Measurements from ENCODE around the gene DDIT4L. TPM values are rescaled to one million over a fixed set of nuclear protein-coding genes. Genes with fewer than 3 reads are reported as not detected.

The DDIT4L gene
- total and polyA plus RNA-seq, 2 of the 4 experiments (the other 2 are of a cell fraction) = 3.1 to 3.9 TPM

GRCh38 chr4:100149190-100149589, 41.1 kb downstream of the DDIT4L start:
- H2BK5ac ChIP-seq (ENCODE audit: low read depth, low read length, poor library complexity, severe bottlenecking) = no peak overlapping the region
- H4K91ac ChIP-seq (ENCODE audit: insufficient read depth, low read depth, low read length) = no peak overlapping the region
- POLR2A ChIA-PET (ENCODE audit: unreplicated experiment) = no interaction called here
- intact Hi-C loops (cut with micrococcal nuclease) = no loop called here
- CTCF ChIA-PET = no interaction called here
- H4K5ac ChIP-seq (ENCODE audit: low read depth, low read length) = no peak overlapping the region
- BruUV-seq (replicated peaks) = no TSS peak
- no peak overlapping the region for H2BK15ac ChIP-seq (ENCODE audit: low read depth, low read length)
- H3K4me3 ChIP-seq (ENCODE audit: insufficient read depth, low read depth, low read length) = no peak overlapping the region
- H3K4me1 ChIP-seq (ENCODE audit: control insufficient read depth, insufficient read depth, low read length) = no peaks in the 10 kb centered on the region
- no peak overlapping the region for H2AFZ ChIP-seq (replicated peaks; ENCODE audit: low read length, poor library complexity)
- TF ChIP-seq RFX5 (IDR thresholded peaks at IDR 0.05; ENCODE audit: low read depth, low read length) = no peak
- TF ChIP-seq MXI1 (IDR thresholded peaks at IDR 0.05; ENCODE audit: borderline replicate concordance, low read depth, low read length) = no peak
- TF ChIP-seq RAD21 (IDR thresholded peaks at IDR 0.05; ENCODE audit: low read length) = no peak
- no peak for TF ChIP-seq BHLHE40 (IDR thresholded peaks at IDR 0.05; ENCODE audit: low read depth, low read length)
- no peak for TF ChIP-seq USF2 (IDR thresholded peaks at IDR 0.05; ENCODE audit: low read depth, low read length)
- no peak overlapping the region for H2AK9ac ChIP-seq (replicated peaks; ENCODE audit: low read depth, low read length, poor library complexity)
- H3K4me2 ChIP-seq (ENCODE audit: low read depth, low read length) = no peak overlapping the region
- H3K9me3 ChIP-seq (ENCODE audit: control insufficient read depth, insufficient read depth, low read length) = no peaks in the 10 kb centered on the region
- no peak overlapping the region for H3K18ac ChIP-seq (ENCODE audit: low read depth, low read length)
- dilution Hi-C loops (cut with HindIII; ENCODE audit: low sequenced_read_pairs, unreplicated experiment) = no loop called here
- no peak overlapping the region for H2BK120ac ChIP-seq (ENCODE audit: low read depth, low read length)
- no peak overlapping the region for H2AK5ac ChIP-seq (ENCODE audit: low read depth, low read length)
- H4K8ac ChIP-seq (ENCODE audit: low read depth in 2 of 2, low read length in 2 of 2) = no peak overlapping the region
- H3K79me1 ChIP-seq (ENCODE audit: low read depth in 1 of 2, low read length in 2 of 2) = no peaks in the 10 kb centered on the region
- DNase-seq (no peak), ATAC-seq (ENCODE audit: low read depth) (no peak)
- H3K9me1 ChIP-seq (ENCODE audit: insufficient read depth, low read length) = no peaks in the 10 kb centered on the region
- H3K27ac ChIP-seq (ENCODE audit: insufficient read depth, low read length) = no peak overlapping the region
- H3K56ac ChIP-seq (ENCODE audit: extremely low read depth, insufficient read depth, low read length) = no peak overlapping the region
- H3K23ac ChIP-seq (ENCODE audit: low read depth, low read length) = no peak overlapping the region
- no peaks in the 10 kb centered on the region for H4K20me1 ChIP-seq (ENCODE audit: insufficient read depth, low read length)
- no peaks in the 10 kb centered on the region for H3K27me3 ChIP-seq (ENCODE audit: control insufficient read depth, insufficient read depth, low read length)
- no peaks in the 10 kb centered on the region for H3K36me3 ChIP-seq (ENCODE audit: control insufficient read depth, insufficient read depth, low read length)
- H3K4ac ChIP-seq (ENCODE audit: low read depth, low read length) = no peak overlapping the region
- no CpG with 5 or more reads among the region's 6 CpGs for WGBS, 2 experiments (ENCODE audit: extremely low coverage in 2 of 2, insufficient read length in 1 of 2)
- in situ Hi-C loops (cut with MboI; ENCODE audit: low sequenced_read_pairs) = loop anchor here (25.0 kb wide), 1 partner anchor 88 kb away; no protein-coding TSS in a partner anchor
- H3K14ac ChIP-seq (replicated peaks; ENCODE audit: low read depth, low read length) = no peak overlapping the region
- H2BK20ac ChIP-seq (ENCODE audit: low read depth, low read length) = no peak overlapping the region
- H3K9ac ChIP-seq (ENCODE audit: low read depth, low read length) = no peak overlapping the region
